T-helper 9 cell (primary cell): ENCODE data around the gene ANXA4.
A peak's percentile ranks its signal among the peaks of the same experiment; 100 is the strongest.
"Not testable (repeated sequence)": the region's sequence is repeated elsewhere in the genome, so short reads cannot be mapped to it uniquely, and the experiment has no call there.

Source experiments
- DNase-seq: peaks from one replicate; pipeline ENCODE4 v3.0.0-alpha.2; 2020

ANXA4 gene

GRCh38 chr2:69811591-69811990 lies 69.7 kb downstream of the ANXA4 start:
- no peak for DNase-seq

- DNase-seq: no peak
These were observed 73.8 kb downstream of the ANXA4 start for GRCh38 chr2:69815717-69816116.

- DNase-seq: peak; percentile 54
These were observed 75.1 kb downstream of the ANXA4 start for GRCh38 chr2:69816923-69817542.

GRCh38 chr2:69817729-69818501 lies 76.0 kb downstream of the ANXA4 start:
- no peak for DNase-seq

GRCh38 chr2:69827796-69828540 lies 86.0 kb downstream of the ANXA4 start:
- no peak for DNase-seq

- no peak for DNase-seq
These were observed 87.0 kb downstream of the ANXA4 start for GRCh38 chr2:69828938-69829255.

GRCh38 chr2:69829256-69830044 lies 87.5 kb downstream of the ANXA4 start, which contains the start of gene GMCL1:
Gene GMCL1 (plus strand): TSS chr2:69829660. CDS start chr2:69829893, 233 bp downstream.
- DNase-seq: peak; percentile 99

- DNase-seq: peak; percentile 26
These were observed 88.3 kb downstream of the ANXA4 start for GRCh38 chr2:69830045-69830905.

- not testable (repeated sequence) for DNase-seq
These were observed 88.9 kb downstream of the ANXA4 start for GRCh38 chr2:69830906-69831241.

- no peak for DNase-seq
These were observed 89.5 kb downstream of the ANXA4 start for GRCh38 chr2:69831354-69831905.

GRCh38 chr2:69833752-69834151 lies 91.8 kb downstream of the ANXA4 start:
- DNase-seq: no peak

GRCh38 chr2:69835666-69836065 lies 93.7 kb downstream of the ANXA4 start:
- DNase-seq: no peak

- DNase-seq: no peak
These were observed 94.4 kb downstream of the ANXA4 start for GRCh38 chr2:69836316-69836715.

- DNase-seq: no peak
These were observed 95.6 kb downstream of the ANXA4 start for GRCh38 chr2:69837533-69837932.

GRCh38 chr2:69843993-69844392 lies 102.1 kb downstream of the ANXA4 start:
- DNase-seq: no peak

GRCh38 chr2:69844560-69844959 lies 102.6 kb downstream of the ANXA4 start:
- no peak for DNase-seq

GRCh38 chr2:69846182-69847067 lies 104.5 kb downstream of the ANXA4 start:
- DNase-seq: no peak

- DNase-seq: no peak
These were observed 105.3 kb downstream of the ANXA4 start for GRCh38 chr2:69847068-69847828.

GRCh38 chr2:69848186-69848790 lies 106.4 kb downstream of the ANXA4 start:
- no peak for DNase-seq
